ENCODE results near the gene SLX4.
"Not testable (repeated sequence)": the region's sequence is repeated elsewhere in the genome, so short reads cannot be mapped to it uniquely, and the experiment has no call there.

Gene SLX4

GRCh38 chr16:3611146-3611975, at the start of gene SLX4:
TSS of gene SLX4 (minus strand) at chr16:3611606. CDS start at chr16:3608964, 2,642 bp downstream.
- peak; percentile 93 to 94 for DNase-seq

- no peak for DNase-seq
These were observed 47.8 kb upstream of the SLX4 start for GRCh38 chr16:3659251-3659650.

- DNase-seq: no peak
These were observed 45.4 kb upstream of the SLX4 start for GRCh38 chr16:3656491-3657468.

GRCh38 chr16:3656160-3656490, 44.7 kb upstream of the SLX4 start:
- DNase-seq: not testable (repeated sequence)

GRCh38 chr16:3655396-3656159, 44.2 kb upstream of the SLX4 start:
- no peak for DNase-seq

GRCh38 chr16:3655030-3655395, 43.6 kb upstream of the SLX4 start:
- DNase-seq: no peak

GRCh38 chr16:3654249-3654991, 43.0 kb upstream of the SLX4 start, which contains the start of gene DNASE1:
TSS of gene DNASE1 (plus strand) at chr16:3654691. CDS start at chr16:3655374, 683 bp downstream.
- DNase-seq: peak; percentile 52 to 65

GRCh38 chr16:3652373-3653195, 41.2 kb upstream of the SLX4 start:
- no peak for DNase-seq

GRCh38 chr16:3651461-3652372, 40.3 kb upstream of the SLX4 start:
- no peak for DNase-seq

GRCh38 chr16:3650631-3651265, 39.3 kb upstream of the SLX4 start:
- no peak for DNase-seq

GRCh38 chr16:3646348-3646920, 35.0 kb upstream of the SLX4 start:
- no peak for DNase-seq

GRCh38 chr16:3645504-3646347, 34.3 kb upstream of the SLX4 start:
- no peak for DNase-seq

- DNase-seq: no peak
These were observed 33.7 kb upstream of the SLX4 start for GRCh38 chr16:3645108-3645503.

- no peak for DNase-seq
These were observed 31.8 kb upstream of the SLX4 start for GRCh38 chr16:3643095-3643730.

- DNase-seq: no peak
These were observed 31.1 kb upstream of the SLX4 start for GRCh38 chr16:3642397-3643094.

GRCh38 chr16:3641801-3642396, 30.5 kb upstream of the SLX4 start:
- no peak for DNase-seq
